Dermis blood vessel endothelial cell (primary cell): ENCODE results near the gene TMEM40. TPM values are rescaled to one million over a fixed set of nuclear protein-coding genes. Genes with fewer than 3 reads are reported as not detected.
"Not testable (repeated sequence)": the region's sequence is repeated elsewhere in the genome, so short reads cannot be mapped to it uniquely, and the experiment has no call there.

Source experiments
- DNase-seq: peaks from one replicate; pipeline ENCODE4 v3.0.0; 2010
- total RNA-seq: library from RNA; depleted of rRNA; stranded (reverse); fragments of >200 nt; gene quantifications from 2 replicates; pipeline ENCODE4 v1.2.3, GENCODE V29; 2014

The TMEM40 gene, protein sequence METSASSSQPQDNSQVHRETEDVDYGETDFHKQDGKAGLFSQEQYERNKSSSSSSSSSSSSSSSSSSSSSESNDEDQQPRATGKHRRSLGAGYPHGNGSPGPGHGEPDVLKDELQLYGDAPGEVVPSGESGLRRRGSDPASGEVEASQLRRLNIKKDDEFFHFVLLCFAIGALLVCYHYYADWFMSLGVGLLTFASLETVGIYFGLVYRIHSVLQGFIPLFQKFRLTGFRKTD
- not detected in 2 replicates for total RNA-seq

DNA sequence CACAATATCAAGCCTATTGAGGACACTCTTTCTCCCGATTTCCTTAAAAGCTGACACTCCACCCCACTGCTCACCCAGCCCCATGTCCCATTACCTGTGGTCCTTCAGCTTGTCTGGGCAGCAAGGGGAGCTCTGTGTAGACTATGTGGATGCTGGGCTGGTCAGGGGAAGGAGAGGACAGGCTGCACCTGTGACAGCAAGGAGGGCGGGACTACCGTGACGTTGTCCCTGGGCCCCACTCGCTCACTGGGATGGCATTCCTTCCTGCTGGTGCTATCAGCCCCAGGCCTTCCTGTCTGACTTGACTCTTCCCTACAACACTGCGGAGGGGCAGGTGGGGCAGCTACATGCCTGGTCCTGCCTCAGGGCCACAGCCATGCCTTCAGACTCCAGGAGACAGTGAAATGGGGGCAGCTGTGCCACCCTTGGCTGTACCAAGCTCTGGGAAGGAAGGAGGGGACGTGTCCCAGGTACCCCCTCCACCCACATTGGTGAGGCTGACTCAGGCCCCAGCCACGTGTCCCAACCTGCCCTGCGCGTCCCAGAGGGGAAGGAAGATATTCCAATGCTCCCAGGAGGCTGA lies at the start of gene TMEM40:
TSS of gene TMEM40 (minus strand) at position 163 of the 583 bp plus-strand sequence. CDS start 9,427 bp downstream, outside the sequence.
- no peak for DNase-seq

DNA sequence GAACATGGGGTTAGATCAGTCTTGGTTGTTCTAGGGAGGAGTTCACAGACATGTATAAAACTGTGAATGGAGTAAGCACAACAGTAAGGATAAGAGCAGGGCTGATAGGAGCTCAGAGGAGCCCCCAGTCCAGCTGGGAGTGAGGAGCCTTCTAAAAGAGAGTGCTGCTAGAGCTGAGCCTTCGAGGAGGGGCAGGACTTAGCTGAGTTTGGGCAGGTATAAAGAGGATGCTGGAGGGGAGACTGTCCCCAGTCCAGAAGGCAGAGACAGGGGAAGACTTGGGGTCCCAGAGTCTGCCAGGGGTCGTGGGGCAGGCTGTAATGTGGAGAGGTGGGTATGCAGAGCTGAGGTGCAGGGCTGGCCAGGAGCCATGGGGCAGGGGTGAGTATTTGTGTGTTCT lies 49.5 kb upstream of the TMEM40 start:
- no peak for DNase-seq

GRCh38 chr3:12807601-12808359 lies 48.7 kb upstream of the TMEM40 start:
- no peak for DNase-seq

GRCh38 chr3:12807066-12807465 lies 48.0 kb upstream of the TMEM40 start:
- DNase-seq = no peak

GRCh38 chr3:12803371-12803770 lies 44.3 kb upstream of the TMEM40 start:
- DNase-seq = no peak

DNA sequence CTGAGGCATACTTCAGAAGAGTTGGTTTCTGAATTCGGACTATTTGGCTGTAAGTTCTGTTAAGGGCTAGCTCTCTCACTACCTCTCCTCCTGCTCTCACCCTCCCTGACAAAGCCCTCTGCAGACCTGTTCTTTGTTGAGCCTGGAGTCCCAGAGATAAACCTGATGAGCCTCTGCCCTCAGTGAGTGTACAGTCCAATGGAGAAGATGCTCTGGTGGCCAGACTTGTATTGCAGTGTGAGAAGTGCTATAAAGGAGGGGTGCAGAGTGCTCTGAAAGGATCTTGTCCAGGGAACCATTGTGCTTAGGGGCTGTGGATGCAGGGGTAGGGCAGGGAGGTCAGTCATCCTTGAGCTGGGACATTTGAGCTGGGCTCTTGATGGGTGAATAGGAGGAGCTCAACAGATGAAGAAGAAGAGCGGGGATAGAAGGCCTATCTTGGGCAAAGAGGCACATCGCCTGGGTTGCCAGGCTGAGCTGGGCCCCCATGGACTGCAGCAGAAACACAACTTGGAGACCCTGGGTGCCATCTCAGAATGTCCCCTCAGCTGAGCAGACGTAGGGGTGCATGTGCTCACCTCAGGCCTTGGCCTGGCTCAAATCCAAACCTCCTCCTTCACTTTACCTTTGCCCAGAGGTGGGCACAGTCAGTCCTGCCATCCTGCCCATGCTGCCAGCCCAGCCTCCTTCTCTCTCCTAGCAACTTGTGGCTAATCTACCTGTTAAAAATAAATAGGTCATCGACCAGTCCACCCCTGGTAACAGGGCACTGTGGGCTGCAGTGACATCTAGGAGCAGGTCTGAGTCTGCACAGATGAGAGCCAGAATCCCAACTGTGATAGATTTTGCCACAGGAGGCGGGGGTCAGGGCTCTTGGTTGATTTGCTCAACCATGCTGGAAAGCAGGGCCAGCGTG lies 40.7 kb upstream of the TMEM40 start:
- no peak for DNase-seq

DNA sequence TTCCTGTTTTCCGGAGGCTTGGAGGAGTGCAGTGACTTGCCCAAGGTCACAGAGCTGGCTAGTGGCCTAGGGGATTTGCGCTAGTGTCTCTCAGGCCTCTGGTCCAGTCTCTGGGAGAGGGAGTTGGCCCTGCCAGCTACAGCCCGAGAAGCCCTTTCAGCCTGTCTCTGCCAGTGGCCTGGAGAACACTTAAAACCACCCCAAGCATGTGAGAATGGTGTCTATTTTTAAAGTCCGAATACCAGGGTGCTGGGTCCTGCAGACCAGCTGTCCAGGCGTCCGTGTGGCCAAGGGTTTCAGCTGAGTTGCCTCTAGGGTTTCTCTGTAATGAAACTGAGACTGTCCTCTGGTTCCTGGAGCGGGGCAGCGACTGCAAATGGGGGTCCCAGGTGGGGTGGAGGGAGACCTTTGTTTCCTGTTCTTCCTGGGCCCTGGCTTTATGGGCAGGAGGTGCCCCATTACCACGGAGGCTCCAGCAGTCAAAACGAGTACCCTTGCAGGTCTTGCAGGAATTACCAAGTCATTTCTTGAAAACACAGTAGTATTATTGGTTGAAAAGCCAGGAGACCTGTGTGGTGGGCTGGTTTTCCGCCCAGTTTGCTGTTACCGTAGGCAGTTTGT lies 39.6 kb upstream of the TMEM40 start:
- no peak for DNase-seq

DNA sequence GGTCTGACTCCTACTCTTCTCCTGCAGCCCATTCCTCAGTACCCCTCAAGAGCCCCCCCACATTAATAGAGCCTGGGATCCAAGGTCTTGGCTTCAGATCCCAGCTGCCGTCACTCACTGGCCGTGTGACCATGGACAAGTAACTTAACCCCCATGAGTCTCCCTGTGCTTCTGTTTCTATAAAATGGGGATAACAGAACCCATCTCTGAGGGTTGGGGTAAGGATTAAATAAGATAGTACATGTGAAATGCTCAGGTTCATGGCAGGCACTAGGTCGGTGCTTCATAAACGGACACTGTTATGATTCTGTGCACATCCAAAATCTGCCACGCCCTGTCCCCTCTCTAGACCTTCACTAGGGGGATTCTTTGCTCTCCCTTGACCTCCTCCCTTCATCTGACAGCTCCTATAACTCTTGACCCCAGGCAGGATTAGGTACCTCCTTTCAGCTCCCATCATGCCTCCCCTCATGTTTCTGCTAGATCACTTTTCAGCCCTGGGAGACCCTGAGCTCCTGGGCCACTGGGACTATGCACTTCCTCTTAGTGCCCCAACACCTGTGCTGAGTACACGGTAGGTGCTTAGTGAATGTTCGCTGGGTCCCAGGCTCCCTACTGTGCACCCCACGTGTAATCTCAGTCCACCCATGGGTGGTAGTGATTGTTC lies 39.0 kb upstream of the TMEM40 start:
- DNase-seq = no peak

DNA sequence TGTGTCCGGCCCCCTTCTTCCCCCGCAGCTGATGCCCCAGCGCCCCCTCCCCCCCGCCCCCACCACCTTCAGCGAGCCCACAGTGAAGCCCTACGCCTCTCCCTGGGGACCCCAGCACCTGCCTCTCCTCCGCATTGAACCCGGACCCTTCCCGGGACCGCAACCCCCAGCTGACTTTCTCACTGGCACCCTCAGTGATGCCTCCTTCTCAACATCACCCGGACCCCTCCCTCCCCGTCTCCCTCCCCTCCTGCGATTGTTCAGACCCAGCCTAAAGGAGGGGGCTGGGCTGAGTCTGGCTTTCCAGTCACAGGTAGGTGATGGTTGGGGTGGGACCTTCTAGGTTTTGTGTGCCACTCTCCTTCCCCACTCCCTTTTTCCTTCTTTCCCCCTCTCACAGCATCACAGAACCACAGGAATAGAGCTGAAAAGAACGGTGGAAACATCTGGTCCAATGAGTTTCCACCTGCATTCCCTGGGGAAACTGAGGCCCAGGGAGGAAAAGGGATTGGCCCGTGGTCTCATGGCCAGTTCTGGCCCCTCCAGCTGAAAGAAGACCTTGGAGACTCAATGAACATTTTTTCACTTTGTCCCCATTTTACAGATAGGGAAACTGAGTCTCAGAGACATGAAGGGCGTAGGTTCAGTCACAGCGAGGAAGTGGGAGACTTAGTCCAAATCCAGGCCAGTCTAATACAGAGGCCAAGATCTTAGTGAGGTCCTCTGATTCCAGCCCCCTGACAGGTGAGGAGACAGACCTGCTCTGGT lies 38.2 kb upstream of the TMEM40 start:
- DNase-seq = no peak

DNA sequence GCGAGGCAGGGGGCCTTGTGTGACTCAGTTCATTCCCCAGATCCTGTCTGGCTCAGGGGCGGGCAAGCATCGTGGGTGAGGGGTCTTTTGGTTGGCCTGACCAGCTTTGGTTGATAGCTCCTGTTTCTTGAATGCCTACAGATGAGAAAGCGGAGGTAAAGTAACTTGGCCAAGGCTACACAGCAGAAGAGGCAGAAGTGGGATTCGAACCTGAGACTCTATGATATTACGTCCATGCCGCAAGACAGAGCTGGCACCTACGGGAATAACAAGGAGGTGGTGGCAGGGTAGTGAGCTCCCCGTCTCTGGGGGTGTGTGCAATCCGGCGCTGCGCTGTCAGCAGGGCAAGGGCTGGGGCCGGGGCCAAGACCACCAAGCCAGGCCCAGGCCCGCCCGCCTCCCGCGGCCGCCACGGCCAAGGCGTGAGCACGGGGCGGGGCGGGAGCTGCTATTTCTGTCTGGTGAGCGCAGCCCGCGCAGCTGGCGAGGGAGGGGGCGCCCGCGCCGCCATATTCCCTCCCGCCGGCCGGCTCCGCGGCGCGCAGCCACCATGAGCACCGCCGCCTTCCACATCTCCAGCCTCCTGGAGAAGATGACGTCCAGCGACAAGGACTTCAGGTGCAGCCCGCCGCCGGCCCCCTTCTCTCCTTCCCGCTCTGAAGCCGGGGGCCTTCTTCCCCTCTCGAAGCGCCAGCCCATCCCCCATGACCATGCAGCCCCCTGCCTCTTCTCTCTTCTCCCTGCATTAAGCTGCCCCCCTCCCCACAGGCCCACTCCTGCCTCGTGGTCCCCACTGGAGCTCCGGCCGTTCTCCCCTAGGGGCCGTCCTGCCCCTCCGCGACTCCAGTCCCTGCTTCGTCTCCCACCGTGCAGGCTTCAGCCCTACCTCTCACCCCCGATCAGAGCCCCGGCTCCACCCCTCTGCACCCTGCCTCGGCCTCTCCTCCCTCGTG lies 37.4 kb upstream of the TMEM40 start, which contains the start of gene CAND2:
TSS of gene CAND2 (plus strand) at position 510 of the 953 bp plus-strand sequence. CDS start at position 551, 41 bp downstream.
- DNase-seq = peak; percentile 61

DNA sequence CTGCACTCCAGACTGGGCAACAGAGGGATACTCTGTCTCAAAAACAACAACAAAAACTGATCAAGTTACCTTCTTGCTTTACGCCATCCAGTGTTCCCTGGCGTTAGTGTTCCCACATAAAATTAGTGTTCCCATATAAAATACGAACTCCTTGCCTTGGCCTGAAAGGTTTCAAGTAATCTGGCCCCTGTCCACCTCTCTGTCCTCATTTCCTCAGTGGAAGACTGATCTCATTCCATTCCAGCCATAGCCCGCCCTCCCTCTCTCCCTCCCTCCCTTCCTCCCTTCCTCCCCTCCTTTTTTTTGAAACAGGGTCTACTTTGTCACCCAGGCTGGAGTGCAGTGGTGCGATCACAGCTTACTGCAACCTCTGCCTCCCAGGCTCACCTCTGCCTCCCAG lies 34.6 kb upstream of the TMEM40 start:
- DNase-seq = no peak

DNA sequence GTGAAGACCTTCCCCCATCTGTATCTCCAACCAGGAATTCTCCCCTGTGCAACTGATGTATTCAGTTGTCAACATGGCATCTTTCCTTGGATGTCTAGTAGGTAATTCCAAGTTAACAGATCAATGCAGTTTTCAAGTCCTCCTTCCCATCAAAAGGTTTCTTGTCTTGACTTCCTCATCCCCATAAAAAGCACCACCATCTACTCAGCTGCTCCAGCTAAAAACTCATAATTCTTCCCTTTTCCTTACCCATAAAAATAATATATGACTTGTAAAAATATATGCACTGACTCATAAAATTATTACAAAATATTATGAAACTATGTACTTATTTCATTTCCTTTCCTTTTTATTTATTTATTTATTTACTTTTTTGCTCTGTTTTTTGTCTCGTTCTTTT lies 32.4 kb upstream of the TMEM40 start:
- no peak for DNase-seq

GRCh38 chr3:12787967-12788690 lies 29.1 kb upstream of the TMEM40 start:
- not testable (repeated sequence) for DNase-seq

DNA sequence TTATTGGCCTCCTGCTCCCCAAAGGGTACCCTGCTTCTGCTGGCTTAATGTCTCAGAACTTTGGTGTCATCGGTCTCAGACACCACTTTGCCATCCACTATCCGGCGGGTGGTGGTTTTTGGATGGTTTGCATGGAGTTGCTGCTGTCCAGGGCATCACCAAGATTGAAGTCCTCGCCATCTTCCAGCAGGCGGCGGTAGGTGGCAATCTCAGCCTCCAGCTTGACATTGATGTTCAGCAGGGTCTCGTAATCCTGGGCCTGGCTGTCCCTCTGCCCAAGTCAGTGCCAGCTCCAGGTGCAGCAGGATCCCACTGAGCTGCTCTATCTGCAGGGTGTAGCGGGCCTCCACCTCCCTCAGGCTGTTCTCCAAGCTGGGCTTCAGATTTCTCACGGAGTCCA lies 28.3 kb upstream of the TMEM40 start:
- DNase-seq = peak; percentile 74

DNA sequence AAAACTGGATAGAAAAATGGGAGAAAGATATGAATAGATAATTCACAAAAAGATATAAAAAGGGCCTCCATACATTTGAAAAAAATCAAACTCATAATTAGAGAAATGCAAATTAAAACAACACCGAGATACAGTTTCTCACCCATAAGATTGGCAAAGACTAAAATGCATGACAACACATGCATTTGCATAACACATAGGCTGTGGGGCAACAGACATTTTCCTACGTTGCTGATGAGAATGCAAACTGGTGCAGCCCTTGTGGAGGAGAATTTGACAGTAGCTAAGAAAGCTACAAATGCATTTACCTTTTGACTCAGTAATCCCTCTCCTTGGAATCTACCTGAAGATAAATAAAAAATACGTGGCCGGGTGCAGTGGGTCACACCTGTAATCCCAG lies 26.0 kb upstream of the TMEM40 start:
- no peak for DNase-seq

DNA sequence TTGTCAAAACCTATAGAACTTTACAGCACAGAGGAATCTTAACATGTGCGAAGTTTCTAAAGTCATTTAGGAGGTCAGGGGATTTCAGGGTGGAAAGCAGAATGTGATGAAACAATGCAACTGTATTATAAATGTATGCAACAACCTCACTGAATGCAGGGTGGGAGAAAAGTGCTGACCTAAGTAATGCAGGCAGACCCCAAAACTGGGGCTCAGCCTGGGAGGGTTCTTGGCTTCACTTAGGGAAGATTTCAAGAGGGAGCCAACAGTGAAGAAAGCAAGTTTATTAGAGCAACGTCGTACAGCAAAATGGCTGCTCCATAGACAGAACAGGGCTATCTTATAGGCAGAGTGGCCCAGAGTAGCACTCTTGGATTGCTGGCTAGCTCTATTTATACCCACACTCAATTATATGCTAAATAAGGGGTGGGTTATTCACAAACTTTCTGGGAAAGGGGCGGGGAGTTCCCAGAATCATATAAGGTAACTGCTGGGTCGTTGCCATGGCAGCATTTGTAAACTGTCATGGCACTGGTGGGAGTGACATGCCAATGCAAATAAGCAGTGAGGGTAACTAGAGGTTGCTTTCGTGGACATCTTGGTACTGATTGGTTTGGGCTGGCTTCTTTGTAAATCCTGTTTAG lies 23.2 kb upstream of the TMEM40 start:
- DNase-seq = no peak

DNA sequence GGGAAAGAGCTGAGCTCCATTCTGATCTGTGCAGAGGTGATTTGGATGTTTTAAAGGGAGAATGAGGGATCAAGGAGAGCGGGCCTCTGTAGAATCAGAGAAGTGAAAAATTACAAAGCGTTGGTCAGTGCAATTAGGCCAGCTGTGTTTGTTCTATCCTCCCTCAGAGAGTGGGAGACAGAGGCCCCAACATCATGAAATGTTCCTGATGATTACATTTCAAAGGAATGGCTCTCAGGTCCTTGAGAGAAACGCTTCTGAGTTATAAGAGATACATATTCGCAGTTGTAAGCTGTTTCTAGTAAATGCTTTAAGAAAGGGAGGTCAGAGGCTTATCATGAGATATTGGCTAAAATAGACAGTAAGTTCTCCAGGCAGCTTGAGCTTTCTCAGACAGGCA lies 21.7 kb upstream of the TMEM40 start:
- no peak for DNase-seq

- no peak for DNase-seq
These were observed 18.1 kb upstream of the TMEM40 start for GRCh38 chr3:12777171-12777570.
